ENCODE results near the gene ZMAT5. TPM values are rescaled to one million over a fixed set of nuclear protein-coding genes. Genes with fewer than 3 reads are reported as not detected.

The ZMAT5 gene
- total RNA-seq, 1 experiment from 2014 or later: 16.0 TPM

- no peak for TF ChIP-seq ATF3 (IDR thresholded peaks at IDR 0.05)
- TF ChIP-seq CBX3 (IDR thresholded peaks at IDR 0.05; ENCODE audit: low read depth): no peak
These were observed 604 bp upstream of the ZMAT5 start, which contains the start of gene UQCR10 (continued) for GRCh38 chr22:29767171-29768051.

- intact Hi-C loops (cut with micrococcal nuclease): no loop called here
- H3K4me3 ChIP-seq (replicated peaks in 1 of 2; ENCODE audit: low read depth in 1 of 2, low read length in 2 of 2): peak overlapping the region; percentile 75 to 83
- peaks cover 32% of the 10 kb centered on the region for H3K79me2 ChIP-seq (ENCODE audit: insufficient read depth, low read length)
- POLR2A ChIA-PET: no interaction called here
- peak; percentile 3 for ATAC-seq
- TSS peak; percentile 84 for BruUV-seq (replicated peaks)
- CTCF ChIA-PET: interaction anchor here (1.0 kb wide), 1 partner anchor 323 kb away, joined by 7 read pairs; no protein-coding TSS in a partner anchor
- peak overlapping the region; percentile 82 for H3K27ac ChIP-seq (ENCODE audit: low read depth, low read length)
- no peak overlapping the region for H2AFZ ChIP-seq (ENCODE audit: low read depth, low read length, poor library complexity, severe bottlenecking)
- H3K9me2 ChIP-seq (ENCODE audit: insufficient read depth): no peaks in the 10 kb centered on the region
- RAD21 ChIA-PET (ENCODE audit: low non-redundant PET in 1 of 2, low total read pairs in 2 of 2, uncharacterized antibody in 2 of 2, unreplicated experiment in 2 of 2): interaction anchor here in 1 of 2 experiments (1.1 kb wide), 1 partner anchor 64 kb away, joined by 3 read pairs; no protein-coding TSS in a partner anchor
- H3K27me3 ChIP-seq (ENCODE audit: insufficient read depth, low read length): no peaks in the 10 kb centered on the region
- H3K4me2 ChIP-seq (ENCODE audit: low read length): peak overlapping the region; percentile 91
- no peaks in the 10 kb centered on the region for H4K20me1 ChIP-seq (ENCODE audit: insufficient read depth)
- H3K9me3 ChIP-seq (ENCODE audit: control insufficient read depth in 1 of 2, insufficient read depth in 1 of 2, low read depth in 1 of 2, low read length in 2 of 2): no peaks in the 10 kb centered on the region
- no peak for DNase-seq (ENCODE audit: low read depth, low spot score)
- peak overlapping the region; percentile 80 for H3K9ac ChIP-seq (ENCODE audit: low read length)
- H3K36me3 ChIP-seq (ENCODE audit: control insufficient read depth in 1 of 2, insufficient read depth in 2 of 2, low read length in 2 of 2): peaks cover 15 to 19% of the 10 kb centered on the region in 2 experiments; a peak in 3 of 4 replicates
- peaks cover 15 to 37% of the 10 kb centered on the region in 2 experiments for H3K4me1 ChIP-seq (ENCODE audit: control insufficient read depth in 1 of 2, insufficient read depth in 2 of 2, low read length in 2 of 2)
- TF ChIP-seq CBX3 (IDR thresholded peaks at IDR 0.05; ENCODE audit: low read depth): no peak
- TF ChIP-seq ZBTB33 (IDR thresholded peaks at IDR 0.05; ENCODE audit: extremely low read depth, insufficient replicate concordance, low read length): no peak
- no peak for TF ChIP-seq SIN3A (IDR thresholded peaks at IDR 0.05; ENCODE audit: low read depth)
- no peak for TF ChIP-seq EGR1 (IDR thresholded peaks at IDR 0.05; ENCODE audit: low read depth)
- TF ChIP-seq FOSL1 (IDR thresholded peaks at IDR 0.05; ENCODE audit: low read depth): no peak
- TF ChIP-seq SP1 (IDR thresholded peaks at IDR 0.05; ENCODE audit: low read depth): no peak
- no peak for TF ChIP-seq ELF1 (IDR thresholded peaks at IDR 0.05; ENCODE audit: borderline replicate concordance, low read depth)
- no peak for TF ChIP-seq CEBPB (IDR thresholded peaks at IDR 0.05; ENCODE audit: low read depth)
- no peak for TF ChIP-seq POLR2A (IDR thresholded peaks at IDR 0.05; ENCODE audit: borderline replicate concordance, extremely low read depth, insufficient read depth, insufficient read length)
- TF ChIP-seq ZNF274 (IDR thresholded peaks at IDR 0.05; ENCODE audit: low read depth, low read length): no peak
- TF ChIP-seq SRF (IDR thresholded peaks at IDR 0.05; ENCODE audit: low read depth): no peak
- no peak for TF ChIP-seq POLR2AphosphoS5 (IDR thresholded peaks at IDR 0.05; ENCODE audit: low read depth, low read length)
- TF ChIP-seq YY1 (IDR thresholded peaks at IDR 0.05; ENCODE audit: extremely low read depth, insufficient replicate concordance, low read depth, low read length): no peak
- TF ChIP-seq EZH2 (IDR thresholded peaks at IDR 0.05): no peak
- no peak for TF ChIP-seq EZH2phosphoT487 (IDR thresholded peaks at IDR 0.05; ENCODE audit: borderline replicate concordance)
- no peak for TF ChIP-seq RAD21 (IDR thresholded peaks at IDR 0.05; ENCODE audit: low read depth)
- TF ChIP-seq CTCF (IDR thresholded peaks at IDR 0.05 in 2 of 3, conservative IDR thresholded peaks at IDR 0.05 in 1 of 3; ENCODE audit: borderline replicate concordance in 1 of 3, insufficient read depth in 1 of 3, low read depth in 2 of 3, low read length in 2 of 3): no peak
- no peak for TF ChIP-seq TCF7L2 (IDR thresholded peaks at IDR 0.05; ENCODE audit: borderline replicate concordance, extremely low read depth, insufficient read depth, insufficient read length)
- TF ChIP-seq JUND (IDR thresholded peaks at IDR 0.05): no peak
These were observed 739 bp downstream of the ZMAT5 start for GRCh38 chr22:29765905-29766631.
